ENCODE results near the gene PHF13. TPM values are rescaled to one million over a fixed set of nuclear protein-coding genes. Genes with fewer than 3 reads are reported as not detected.
"Not testable (repeated sequence)": the region's sequence is repeated elsewhere in the genome, so short reads cannot be mapped to it uniquely, and the experiment has no call there.

PHF13 gene
- total and polyA plus RNA-seq, 8 donors: 4.0 to 8.3 (median 4.8) TPM

- H3K4me1 ChIP-seq: peaks cover 0 to 4% (median 0%) of the 10 kb centered on the region in 3 donors
- H3K27ac ChIP-seq: no peak overlapping the region
- H3K4me3 ChIP-seq: no peak overlapping the region
- peaks cover 0 to 47% (median 9%) of the 10 kb centered on the region in 3 donors for H3K36me3 ChIP-seq
- FAIRE-seq (no peak), ATAC-seq (no peak), DNase-seq (no peak)
- no peaks in the 10 kb centered on the region for H3K27me3 ChIP-seq
- H3K9me3 ChIP-seq: no peaks in the 10 kb centered on the region
- no peak for TF ChIP-seq CTCF (IDR thresholded peaks at IDR 0.05)
- intact Hi-C loops (cut with DNase I): no loop called here
- 90 to 94% methylated on average over 9 of the region's 9 CpGs for WGBS, 2 donors
Observed at GRCh38 chr1:6637770-6638169, 24.2 kb downstream of the PHF13 start.

- H3K4me3 ChIP-seq: no peak overlapping the region
- no peaks in the 10 kb centered on the region for H3K27me3 ChIP-seq
- DNase-seq: peak in 5 of 6 donors; percentile 49 to 80 (median 68)
- ATAC-seq: peak in 3 of 4 donors; percentile 50 to 66 (median 59)
- WGBS, 2 donors: 46 to 64% methylated on average over 18 of the region's 18 CpGs
- H3K36me3 ChIP-seq: peaks cover 0 to 42% (median 4%) of the 10 kb centered on the region in 3 donors
- H3K9me3 ChIP-seq: no peaks in the 10 kb centered on the region
- H3K27ac ChIP-seq: no peak overlapping the region
- peaks cover 0 to 4% (median 0%) of the 10 kb centered on the region in 3 donors for H3K4me1 ChIP-seq
- TF ChIP-seq CTCF (IDR thresholded peaks at IDR 0.05): no peak
- intact Hi-C loops (cut with DNase I): no loop called here
- no peak for FAIRE-seq
Observed at GRCh38 chr1:6638226-6638625, 24.7 kb downstream of the PHF13 start.

GRCh38 chr1:6640867-6641266, 27.3 kb downstream of the PHF13 start:
- not testable (repeated sequence) for H3K27ac ChIP-seq, ATAC-seq, H3K4me1 ChIP-seq, H3K4me3 ChIP-seq, H3K9me3 ChIP-seq, FAIRE-seq, H3K27me3 ChIP-seq, DNase-seq
- WGBS, 2 donors: 84 to 89% methylated on average over 3 of the region's 3 CpGs
- peaks cover 0 to 34% (median 4%) of the 10 kb centered on the region in 3 donors for H3K36me3 ChIP-seq
- intact Hi-C loops (cut with DNase I): loop anchor here in 2 of 3 donors (5.0 to 10.0 kb wide), 3 partner anchors 86 to 156 kb away; partner anchors contain the start of genes NOL9 (in 1 of the 2) and TAS1R1 (in 1 of the 2)

- Histone ChIP-seq H3K27ac (no peak overlapping the region), H3K27me3 (no peaks in the 10 kb centered on the region), H3K36me3 (peaks cover 0 to 7% (median 0%) of the 10 kb centered on the region in 3 donors), H3K4me1 (no peaks in the 10 kb centered on the region), H3K9me3 (no peaks in the 10 kb centered on the region), H3K4me3 (no peak overlapping the region)
- DNase-seq: no peak
- intact Hi-C loops (cut with DNase I): loop anchor here in 2 of 3 donors (10.0 kb wide), 2 partner anchors 90 to 160 kb away; partner anchors contain the start of genes NOL9 (in 1 of the 2) and TAS1R1 (in 1 of the 2)
- ATAC-seq: no peak
- TF ChIP-seq CTCF (IDR thresholded peaks at IDR 0.05): no peak
- WGBS, 2 donors: 93% methylated on average over 7 of the region's 7 CpGs
- no peak for FAIRE-seq
Observed at GRCh38 chr1:6645018-6645417, 31.5 kb downstream of the PHF13 start.

- Histone ChIP-seq H3K4me3 (no peak overlapping the region), H3K9me3 (no peaks in the 10 kb centered on the region), H3K27ac (no peak overlapping the region), H3K4me1 (no peaks in the 10 kb centered on the region), H3K27me3 (no peaks in the 10 kb centered on the region), H3K36me3 (no peaks in the 10 kb centered on the region)
- FAIRE-seq (no peak), ATAC-seq (peak; percentile 70 to 88 (median 86)), DNase-seq (peak in 2 of 6 donors; percentile 29 to 40)
- 54 to 59% methylated on average over 10 of the region's 10 CpGs for WGBS, 2 donors
- TF ChIP-seq CTCF (IDR thresholded peaks at IDR 0.05): peak; percentile 14 to 48 (median 39)
- intact Hi-C loops (cut with DNase I): loop anchor here in 2 of 3 donors (10.0 kb wide), 2 partner anchors 92 to 162 kb away; partner anchors contain the start of genes NOL9 (in 1 of the 2) and TAS1R1 (in 1 of the 2)
Observed at GRCh38 chr1:6646499-6647148, 33.1 kb downstream of the PHF13 start.
